GM12878 (cell line): Measurements from ENCODE around the gene HCN1. TPM values are rescaled to one million over a fixed set of nuclear protein-coding genes. Genes with fewer than 3 reads are reported as not detected.

Experiments
- ATAC-seq: fragments of 200-7000 bp; cut with Tn5 transposase; 3 replicates; pipeline ENCODE4 v1.9.1; 2020; ENCODE audit warnings: mild to moderate bottlenecking, moderate library complexity
- BruUV-seq: library from RNA; stranded (reverse); fragments of 400-500 nt; replicated peaks from 2 replicates; lab custom pipeline; 2021; lab: Mats Ljungman, UMichigan
- CTCF ChIA-PET: fragments of 300-600 bp; sonication (Branson Sonifier 250); formaldehyde crosslinking; extraction: SDS; loops from one replicate; lab custom pipeline; 2021; ENCODE audit warnings: inconsistent platforms; lab: Yijun Ruan, JAX
- POLR2A ChIA-PET: fragments of 350-600 bp; formaldehyde crosslinking; extraction: SDS; loops from one replicate; lab custom pipeline; 2021; ENCODE audit warnings: inconsistent platforms; lab: Charles Lee
- RAD21 ChIA-PET: fragments of 300-600 bp; sonication (Branson Sonifier 250); formaldehyde crosslinking; loops from one replicate; lab custom pipeline; 2023; ENCODE audit warnings: antibody characterized with exemption; ENCODE audit not compliant: unreplicated experiment; lab: Charles Lee
- SMC1A ChIA-PET: fragments of 300-600 bp; sonication (Branson Sonifier 250); formaldehyde crosslinking; loops from one replicate; lab custom pipeline; 2023; ENCODE audit not compliant: unreplicated experiment, uncharacterized antibody; lab: Charles Lee
- DNase-seq: peaks from one replicate; pipeline ENCODE4 v3.0.0-alpha.2; 2011; ENCODE audit warnings: low read depth, low spot score
- FAIRE-seq: peaks from 3 replicates; lab custom pipeline; 2011; peaks lifted over from hg19 to GRCh38; lab: Jason Lieb, UNC
- H2AFZ ChIP-seq: 2 replicates; pipeline ENCODE4 v1.6.0; 2011; ENCODE audit warnings: low read depth, low read length, control low read depth; ENCODE audit not compliant: control insufficient read depth
- H3K27ac ChIP-seq: 2 replicates; pipeline ENCODE4 v1.5.1; 2011; ENCODE audit warnings: control low read depth; ENCODE audit not compliant: control insufficient read depth, insufficient read depth
- H3K27me3 ChIP-seq, 2 experiments: replicated peaks in 1 of 2; 2 replicates each; pipeline versions ENCODE4 v1.6.0 to v1.6.1; 2011; ENCODE audit warnings: low read length in 1 of 2; ENCODE audit not compliant: control insufficient read depth in 2 of 2, insufficient read depth in 2 of 2
- H3K36me3 ChIP-seq, 2 experiments: 2 replicates each; pipeline ENCODE4 v1.5.1; 2011; ENCODE audit warnings: low read length in 1 of 2; ENCODE audit not compliant: control insufficient read depth in 2 of 2, insufficient read depth in 2 of 2
- H3K4me1 ChIP-seq: 2 replicates; pipeline ENCODE4 v1.6.1; 2011; ENCODE audit warnings: mild to moderate bottlenecking, low read length, moderate library complexity, mixed read lengths; ENCODE audit not compliant: control insufficient read depth, insufficient read depth
- H3K4me2 ChIP-seq: 2 replicates; pipeline ENCODE4 v1.6.0; 2011; ENCODE audit warnings: control low read depth; ENCODE audit not compliant: control insufficient read depth, insufficient read depth
- H3K4me3 ChIP-seq: fragments of 200-600 bp; sonication (generic); 2 replicates; pipeline ENCODE4 v1.5.1; 2016
- H3K79me2 ChIP-seq: 2 replicates; pipeline ENCODE4 v1.6.0; 2011; ENCODE audit warnings: low read length; ENCODE audit not compliant: control insufficient read depth, insufficient read depth
- H3K9ac ChIP-seq: 2 replicates; pipeline ENCODE4 v1.8.0; 2011; ENCODE audit warnings: low read length, control low read depth, mixed read lengths; ENCODE audit not compliant: control insufficient read depth, insufficient read depth
- H3K9me3 ChIP-seq: replicated peaks from 3 replicates; pipeline ENCODE4 v1.5.1; 2011; ENCODE audit warnings: mild to moderate bottlenecking, low read length; ENCODE audit not compliant: control insufficient read depth, insufficient read depth
- H4K20me1 ChIP-seq: 2 replicates; pipeline ENCODE4 v1.6.0; 2011; ENCODE audit not compliant: control insufficient read depth, insufficient read depth
- FOS ChIP-seq: IDR thresholded peaks from 3 replicates; pipeline ENCODE4 v1.6.1; 2011; ENCODE audit warnings: borderline replicate concordance; ENCODE audit not compliant: insufficient read length; ENCODE audit errors: extremely low read depth
- MTA3 ChIP-seq: IDR thresholded peaks from 2 replicates; pipeline ENCODE4 v1.6.1; 2012; ENCODE audit warnings: low read length, inconsistent platforms, borderline replicate concordance
- RAD21 ChIP-seq: IDR thresholded peaks from 2 replicates; pipeline ENCODE4 v1.6.1; 2011; ENCODE audit warnings: mild to moderate bottlenecking, low read depth, low read length, moderate library complexity; ENCODE audit not compliant: insufficient read depth
- RB1 ChIP-seq: fragments of 450-650 bp; formaldehyde crosslinking; IDR thresholded peaks from 2 replicates; pipeline ENCODE4 v1.6.1; 2017; ENCODE audit warnings: mild to moderate bottlenecking, borderline replicate concordance
- SREBF1 ChIP-seq: IDR thresholded peaks from 2 replicates; pipeline ENCODE4 v1.6.1; 2012; ENCODE audit warnings: mild to moderate bottlenecking, low read length
- WGBS: methylation state at CpG from one replicate; pipeline ENCODE4 v1.1.6; 2016; ENCODE audit warnings: low lambda C conversion rate; ENCODE audit not compliant: insufficient replicate concordance, insufficient coverage; ENCODE audit errors: missing lambda C conversion rate; 5-methylcytosine and 5-hydroxymethylcytosine counted together
- in situ Hi-C: fragments of 300-500 bp; cut with MboI; formaldehyde crosslinking; loops from 9 replicates; pipeline ENCODE4 v1.14.3; 2018; ENCODE audit warnings: mixed read lengths
- intact Hi-C: fragments of 100-400 bp; cut with micrococcal nuclease; formaldehyde crosslinking; loops from one replicate; pipeline ENCODE4 v1.14.2; 2022; ENCODE audit not compliant: unreplicated experiment
- polyA plus RNA-seq, 11 experiments: library from polyadenylated mRNA; depleted of rRNA in 4 of 11; unstranded in 6 of 11; stranded (reverse) in 5 of 11; fragments of >200 nt; fragmentation: Nextera tagmentation in 4 of 11; fragmentation: Illumina TruSeq in 1 of 11; extraction: Ambion mirVana in 4 of 11; extraction: Trizol in 1 of 11; gene quantifications; 1 replicate in 1 of 11; 2 replicates in 10 of 11; pipeline versions ENCODE4 v1.2.1 to v1.2.3, GENCODE V29; 2011 to 2016; ENCODE audit warnings: inconsistent platforms in 2 of 11, missing spikeins in 2 of 11, low read depth in 1 of 11
- total RNA-seq, 4 experiments: library from RNA; depleted of rRNA in 3 of 4; stranded (reverse); fragments of >200 nt in 3 of 4; fragmentation: Illumina TruSeq in 1 of 4; extraction: Trizol in 1 of 4; gene quantifications; 2 replicates each; pipeline versions ENCODE4 v1.2.1 to v1.2.3, GENCODE V29; 2013 to 2021
- TF ChIP-seq, protein P1 (sequence below): IDR thresholded peaks from 2 replicates; pipeline ENCODE4 v1.6.1; 2012; ENCODE audit warnings: low read length, inconsistent platforms
- TF ChIP-seq, protein P2 (sequence below): fragments of 450-650 bp; IDR thresholded peaks from 2 replicates; pipeline ENCODE4 v1.6.1; 2017; ENCODE audit warnings: mild to moderate bottlenecking, moderate library complexity

Gene HCN1
- total and polyA plus RNA-seq, 10 of the 15 experiments (the other 5 are each of a cell fraction or from before 2014, with no cell fraction given) = not detected

DNA sequence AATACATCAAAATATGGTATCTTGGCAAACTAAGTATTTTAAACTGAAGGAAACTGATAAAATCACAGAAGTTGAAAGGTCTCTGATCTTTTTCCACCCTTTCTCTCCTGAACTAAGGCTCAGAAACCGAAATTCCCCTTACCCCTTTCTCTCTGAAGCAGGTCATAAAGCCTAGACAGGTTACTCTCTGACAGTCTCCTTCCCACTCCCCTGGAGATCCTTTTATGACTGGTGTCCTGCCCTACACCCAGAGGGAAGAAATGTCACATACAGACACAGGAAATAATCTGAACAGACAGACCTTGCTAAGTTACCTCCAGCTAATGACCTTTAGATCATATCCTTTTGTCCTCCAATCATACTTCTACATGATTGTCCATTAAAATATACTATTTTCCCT, 127.4 kb downstream of the HCN1 start:
- ChIA-PET SMC1A (no interaction called here), POLR2A (no interaction called here), CTCF (no interaction called here), RAD21 (no interaction called here)
- no peaks in the 10 kb centered on the region for H3K27me3 ChIP-seq
- H3K4me3 ChIP-seq = no peak overlapping the region
- no peak overlapping the region for H3K4me2 ChIP-seq
- H3K27ac ChIP-seq = no peak overlapping the region
- no peak overlapping the region for H3K9ac ChIP-seq
- no peaks in the 10 kb centered on the region for H3K9me3 ChIP-seq
- no peaks in the 10 kb centered on the region for H3K79me2 ChIP-seq
- ATAC-seq (no peak), FAIRE-seq (no peak), DNase-seq (no peak)
- TF ChIP-seq, protein P1, sequence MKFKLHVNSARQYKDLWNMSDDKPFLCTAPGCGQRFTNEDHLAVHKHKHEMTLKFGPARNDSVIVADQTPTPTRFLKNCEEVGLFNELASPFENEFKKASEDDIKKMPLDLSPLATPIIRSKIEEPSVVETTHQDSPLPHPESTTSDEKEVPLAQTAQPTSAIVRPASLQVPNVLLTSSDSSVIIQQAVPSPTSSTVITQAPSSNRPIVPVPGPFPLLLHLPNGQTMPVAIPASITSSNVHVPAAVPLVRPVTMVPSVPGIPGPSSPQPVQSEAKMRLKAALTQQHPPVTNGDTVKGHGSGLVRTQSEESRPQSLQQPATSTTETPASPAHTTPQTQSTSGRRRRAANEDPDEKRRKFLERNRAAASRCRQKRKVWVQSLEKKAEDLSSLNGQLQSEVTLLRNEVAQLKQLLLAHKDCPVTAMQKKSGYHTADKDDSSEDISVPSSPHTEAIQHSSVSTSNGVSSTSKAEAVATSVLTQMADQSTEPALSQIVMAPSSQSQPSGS = no peak
- TF ChIP-seq MTA3 = no peak
- TF ChIP-seq FOS = no peak
- TF ChIP-seq, protein P2, sequence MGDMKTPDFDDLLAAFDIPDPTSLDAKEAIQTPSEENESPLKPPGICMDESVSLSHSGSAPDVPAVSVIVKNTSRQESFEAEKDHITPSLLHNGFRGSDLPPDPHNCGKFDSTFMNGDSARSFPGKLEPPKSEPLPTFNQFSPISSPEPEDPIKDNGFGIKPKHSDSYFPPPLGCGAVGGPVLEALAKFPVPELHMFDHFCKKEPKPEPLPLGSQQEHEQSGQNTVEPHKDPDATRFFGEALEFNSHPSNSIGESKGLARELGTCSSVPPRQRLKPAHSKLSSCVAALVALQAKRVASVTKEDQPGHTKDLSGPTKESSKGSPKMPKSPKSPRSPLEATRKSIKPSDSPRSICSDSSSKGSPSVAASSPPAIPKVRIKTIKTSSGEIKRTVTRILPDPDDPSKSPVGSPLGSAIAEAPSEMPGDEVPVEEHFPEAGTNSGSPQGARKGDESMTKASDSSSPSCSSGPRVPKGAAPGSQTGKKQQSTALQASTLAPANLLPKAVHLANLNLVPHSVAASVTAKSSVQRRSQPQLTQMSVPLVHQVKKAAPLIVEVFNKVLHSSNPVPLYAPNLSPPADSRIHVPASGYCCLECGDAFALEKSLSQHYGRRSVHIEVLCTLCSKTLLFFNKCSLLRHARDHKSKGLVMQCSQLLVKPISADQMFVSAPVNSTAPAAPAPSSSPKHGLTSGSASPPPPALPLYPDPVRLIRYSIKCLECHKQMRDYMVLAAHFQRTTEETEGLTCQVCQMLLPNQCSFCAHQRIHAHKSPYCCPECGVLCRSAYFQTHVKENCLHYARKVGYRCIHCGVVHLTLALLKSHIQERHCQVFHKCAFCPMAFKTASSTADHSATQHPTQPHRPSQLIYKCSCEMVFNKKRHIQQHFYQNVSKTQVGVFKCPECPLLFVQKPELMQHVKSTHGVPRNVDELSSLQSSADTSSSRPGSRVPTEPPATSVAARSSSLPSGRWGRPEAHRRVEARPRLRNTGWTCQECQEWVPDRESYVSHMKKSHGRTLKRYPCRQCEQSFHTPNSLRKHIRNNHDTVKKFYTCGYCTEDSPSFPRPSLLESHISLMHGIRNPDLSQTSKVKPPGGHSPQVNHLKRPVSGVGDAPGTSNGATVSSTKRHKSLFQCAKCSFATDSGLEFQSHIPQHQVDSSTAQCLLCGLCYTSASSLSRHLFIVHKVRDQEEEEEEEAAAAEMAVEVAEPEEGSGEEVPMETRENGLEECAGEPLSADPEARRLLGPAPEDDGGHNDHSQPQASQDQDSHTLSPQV = no peak
- TF ChIP-seq RAD21 = no peak
- TF ChIP-seq SREBF1 = no peak
- TF ChIP-seq RB1 = no peak
- WGBS = 11% methylated on average over 1 of the region's 1 CpG
- H4K20me1 ChIP-seq = no peaks in the 10 kb centered on the region
- intact Hi-C loops = no loop called here
- no peaks in the 10 kb centered on the region for H3K36me3 ChIP-seq
- H3K4me1 ChIP-seq = no peaks in the 10 kb centered on the region
- in situ Hi-C loops = no loop called here
- no TSS peak for BruUV-seq
- H2AFZ ChIP-seq = no peak overlapping the region
